Transverse colon (tissue), 4 donors: ENCODE results near the gene HECTD1. TPM values are rescaled to one million over a fixed set of nuclear protein-coding genes. Genes with fewer than 3 reads are reported as not detected.
"Not testable (repeated sequence)": the region's sequence is repeated elsewhere in the genome, so short reads cannot be mapped to it uniquely, and the experiment has no call there.

ENCODE experiments used
- DNase-seq: peaks from one replicate; pipeline ENCODE4 v3.0.0-alpha.2; 2019
- H3K27ac ChIP-seq, 4 donors: fragments of 200-600 bp; sonication (generic); 2 replicates each; pipeline ENCODE4 v1.5.1; 2016 to 2018; ENCODE audit warnings: inconsistent platforms in 4 of 4
- H3K27me3 ChIP-seq: fragments of 200-600 bp; sonication (generic); 2 replicates; pipeline ENCODE4 v1.5.1; 2017; ENCODE audit warnings: inconsistent platforms
- H3K36me3 ChIP-seq, 4 donors: fragments of 200-600 bp; sonication (generic); 2 replicates each; pipeline ENCODE4 v1.5.1; 2017 to 2019; ENCODE audit warnings: inconsistent platforms in 4 of 4
- H3K4me1 ChIP-seq, 4 donors: fragments of 200-600 bp; sonication (generic); 2 replicates each; pipeline ENCODE4 v1.5.1; 2017 to 2020; ENCODE audit warnings: inconsistent platforms in 4 of 4
- H3K4me3 ChIP-seq, 4 donors: fragments of 200-600 bp; sonication (generic); 1 replicate in 1 of 4; 2 replicates in 3 of 4; pipeline versions ENCODE4 v1.5.1 to v1.6.1; 2017 to 2019; ENCODE audit warnings: inconsistent platforms in 4 of 4
- H3K9me3 ChIP-seq, 2 donors: fragments of 200-600 bp; sonication (generic); 2 replicates each; pipeline ENCODE4 v1.5.1; 2017 to 2019; ENCODE audit warnings: inconsistent platforms in 2 of 2
- EP300 ChIP-seq: sonication (generic); formaldehyde crosslinking; IDR thresholded peaks from one replicate; pipeline ENCODE4 v1.6.1; 2017; ENCODE audit warnings: antibody characterized with exemption, low read depth
- POLR2A ChIP-seq: fragments of 450-650 bp; IDR thresholded peaks from one replicate; pipeline ENCODE4 v1.6.1; 2016; ENCODE audit warnings: antibody characterized with exemption, mild to moderate bottlenecking, moderate library complexity
- POLR2AphosphoS5 ChIP-seq, 3 donors: sonication (generic); formaldehyde crosslinking; IDR thresholded peaks; one replicate each; pipeline ENCODE4 v1.6.1; 2016; ENCODE audit warnings: antibody characterized with exemption in 3 of 3
- WGBS, 2 donors: methylation state at CpG; one replicate each; pipeline ENCODE4 v1.1.5; 2018; ENCODE audit warnings: low coverage in 1 of 2; 5-methylcytosine and 5-hydroxymethylcytosine counted together
- in situ Hi-C, 4 donors: fragments of 200-750 bp; cut with MboI; loops; one replicate each; pipeline versions ENCODE4 v1.15.0 to v1.15.1; 2017; ENCODE audit warnings: low sequenced_read_pairs in 3 of 4, low pct_ligation_motif_present in 1 of 4, low pct_unique_long_range_greater_than_20kb in 1 of 4
- intact Hi-C: fragments of 100-400 bp; cut with DNase I; formaldehyde crosslinking; loops from one replicate; pipeline ENCODE4 v1.15.1; 2023; ENCODE audit warnings: low total_unique reads
- total RNA-seq, 4 donors: library from RNA; depleted of rRNA; stranded (reverse); fragments of >200 nt; gene quantifications; one replicate each; pipeline ENCODE4 v1.1.0, GENCODE V29; 2016
- TF ChIP-seq, protein P1 (sequence below), 5 experiments: fragments of 200-600 bp in 3 of 5; fragments of 450-650 bp in 2 of 5; sonication (generic) in 3 of 5; IDR thresholded peaks; 1 replicate in 2 of 5; 2 replicates in 3 of 5; pipeline ENCODE4 v1.5.1; 2016 to 2017; ENCODE audit warnings: antibody characterized with exemption in 5 of 5, inconsistent platforms in 3 of 5, mild to moderate bottlenecking in 2 of 5, moderate library complexity in 1 of 5

HECTD1 gene
- total RNA-seq, 4 donors from 2014 or later = 111 to 237 (median 154) TPM

DNA sequence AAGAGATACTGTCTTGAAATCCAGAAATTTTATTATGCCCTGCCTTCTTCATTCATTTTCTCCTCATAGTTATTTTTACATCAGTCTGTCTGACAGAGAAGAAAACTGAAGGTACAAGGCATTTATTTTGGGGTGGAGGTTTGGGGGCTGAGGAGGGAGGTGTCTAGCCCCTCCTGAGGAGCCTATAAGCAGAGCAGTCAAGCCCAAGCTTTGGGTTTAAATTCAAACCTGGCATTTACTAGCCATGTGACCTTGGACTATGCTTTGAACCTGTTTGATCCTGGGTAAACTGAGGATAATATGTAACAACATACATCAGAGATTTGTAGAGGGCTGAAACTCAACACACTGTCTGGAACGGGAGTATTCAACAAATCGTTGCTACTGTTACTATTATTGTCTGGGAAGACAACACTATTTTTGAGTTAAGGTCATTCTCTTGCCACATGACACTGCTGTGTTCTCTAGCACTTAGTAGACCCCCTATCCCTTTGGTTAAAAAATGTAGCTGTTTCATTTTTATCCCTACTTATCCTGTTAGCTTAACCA, 115.4 kb downstream of the HECTD1 start:
- Histone ChIP-seq H3K4me1 (peaks cover 0 to 20% (median 13%) of the 10 kb centered on the region in 4 donors), H3K9me3 (no peaks in the 10 kb centered on the region), H3K27ac (peak overlapping the region in 1 of 4 donors; percentile 58), H3K4me3 (no peak overlapping the region), H3K36me3 (no peaks in the 10 kb centered on the region), H3K27me3 (no peaks in the 10 kb centered on the region)
- in situ Hi-C loops = loop anchor here in 1 of 4 donors (25.0 kb wide), 1 partner anchor 105 kb away; no protein-coding TSS in a partner anchor
- WGBS, 2 donors = 87 to 100% methylated on average over 2 of the region's 2 CpGs
- DNase-seq = no peak
- TF ChIP-seq POLR2A (no peak), POLR2AphosphoS5 (IDR thresholded peaks at IDR 0.05) (no peak), EP300 (no peak)
- TF ChIP-seq, protein P1, sequence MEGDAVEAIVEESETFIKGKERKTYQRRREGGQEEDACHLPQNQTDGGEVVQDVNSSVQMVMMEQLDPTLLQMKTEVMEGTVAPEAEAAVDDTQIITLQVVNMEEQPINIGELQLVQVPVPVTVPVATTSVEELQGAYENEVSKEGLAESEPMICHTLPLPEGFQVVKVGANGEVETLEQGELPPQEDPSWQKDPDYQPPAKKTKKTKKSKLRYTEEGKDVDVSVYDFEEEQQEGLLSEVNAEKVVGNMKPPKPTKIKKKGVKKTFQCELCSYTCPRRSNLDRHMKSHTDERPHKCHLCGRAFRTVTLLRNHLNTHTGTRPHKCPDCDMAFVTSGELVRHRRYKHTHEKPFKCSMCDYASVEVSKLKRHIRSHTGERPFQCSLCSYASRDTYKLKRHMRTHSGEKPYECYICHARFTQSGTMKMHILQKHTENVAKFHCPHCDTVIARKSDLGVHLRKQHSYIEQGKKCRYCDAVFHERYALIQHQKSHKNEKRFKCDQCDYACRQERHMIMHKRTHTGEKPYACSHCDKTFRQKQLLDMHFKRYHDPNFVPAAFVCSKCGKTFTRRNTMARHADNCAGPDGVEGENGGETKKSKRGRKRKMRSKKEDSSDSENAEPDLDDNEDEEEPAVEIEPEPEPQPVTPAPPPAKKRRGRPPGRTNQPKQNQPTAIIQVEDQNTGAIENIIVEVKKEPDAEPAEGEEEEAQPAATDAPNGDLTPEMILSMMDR (IDR thresholded peaks at IDR 0.05) = no peak
- intact Hi-C loops = no loop called here

DNA sequence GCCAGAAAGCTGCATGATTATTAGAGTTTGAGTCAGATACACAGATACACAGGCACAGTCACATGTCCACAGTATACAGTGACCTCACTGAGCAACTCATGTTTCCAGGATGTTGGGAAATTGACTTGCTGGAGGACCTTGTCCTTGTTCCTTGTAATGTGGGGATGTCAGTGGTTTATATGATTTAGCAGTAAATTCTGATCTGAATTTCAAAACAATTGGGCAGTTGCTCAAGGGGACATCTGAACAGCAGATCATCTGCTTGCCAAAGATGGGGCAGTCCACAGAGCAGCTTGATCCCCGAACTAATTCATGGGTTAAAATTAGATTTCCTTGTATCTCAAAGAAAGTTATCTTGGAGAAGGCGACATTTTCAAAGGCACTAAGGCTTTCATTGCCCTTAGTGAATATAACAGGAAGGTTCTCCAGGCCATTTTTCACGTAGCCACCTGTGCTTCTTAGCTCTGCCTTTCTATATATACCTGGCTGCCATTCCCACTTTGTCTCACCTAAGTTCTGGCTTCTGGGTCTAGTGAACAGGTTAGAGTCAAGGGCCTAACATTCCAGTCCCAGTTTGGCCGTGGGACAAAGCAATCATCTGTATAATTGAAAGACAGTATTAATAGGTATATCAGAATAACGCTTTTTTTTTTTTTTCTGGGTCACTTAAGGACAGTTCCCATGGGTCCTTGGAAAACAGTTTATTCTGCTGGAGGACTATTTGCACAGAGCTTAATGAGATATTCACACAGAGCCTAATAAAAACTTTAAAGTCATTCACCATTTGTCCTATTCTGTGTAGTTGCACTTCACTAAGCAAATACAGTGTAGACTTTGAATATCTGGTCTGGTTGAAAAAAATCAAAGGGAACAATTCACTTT, 116.5 kb downstream of the HECTD1 start:
- peak; percentile 20 for DNase-seq
- Histone ChIP-seq H3K9me3 (no peaks in the 10 kb centered on the region), H3K27ac (peak overlapping the region; percentile 46 to 81 (median 66)), H3K4me1 (peaks cover 0 to 20% (median 13%) of the 10 kb centered on the region in 4 donors), H3K36me3 (no peaks in the 10 kb centered on the region), H3K27me3 (no peaks in the 10 kb centered on the region), H3K4me3 (no peak overlapping the region)
- intact Hi-C loops (loop anchor here (1.0 kb wide), 1 partner anchor 35 kb away; no protein-coding TSS in a partner anchor), in situ Hi-C loops (loop anchor here in 1 of 4 donors (25.0 kb wide), 1 partner anchor 104 kb away; no protein-coding TSS in a partner anchor)
- TF ChIP-seq POLR2AphosphoS5 (IDR thresholded peaks at IDR 0.05) (peak in 2 of 3 donors; percentile 29 to 58), EP300 (no peak)
- WGBS, 2 donors = 79 to 89% methylated on average over 5 of the region's 5 CpGs

DNA sequence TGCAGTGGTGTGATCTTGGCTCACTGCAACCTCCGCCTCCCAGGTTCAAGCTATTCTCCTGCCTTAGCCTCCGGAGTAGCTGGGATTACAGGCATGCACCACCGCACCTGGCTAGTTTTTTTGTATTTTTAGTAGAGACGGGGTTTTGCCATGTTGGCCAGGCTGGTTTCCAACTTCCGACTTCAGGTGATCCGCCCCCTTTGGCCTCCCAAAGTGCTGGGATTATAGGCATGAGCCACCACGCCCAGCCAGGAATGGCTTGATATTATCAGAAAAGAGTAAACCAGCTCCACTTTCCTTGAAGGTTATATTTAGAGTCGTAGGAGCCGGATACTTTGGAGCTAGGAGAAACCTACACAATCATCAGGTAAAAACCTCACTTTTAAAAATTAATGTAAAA, 121.1 kb downstream of the HECTD1 start:
- 60 to 79% methylated on average over 8 to 9 of the region's 9 CpGs for WGBS, 2 donors
- peaks cover 0 to 14% (median 11%) of the 10 kb centered on the region in 4 donors for H3K4me1 ChIP-seq
- H3K36me3 ChIP-seq, H3K4me3 ChIP-seq, intact Hi-C loops, H3K27ac ChIP-seq, H3K9me3 ChIP-seq, H3K27me3 ChIP-seq, DNase-seq: not testable (repeated sequence)
- in situ Hi-C loops = loop anchor here in 3 of 4 donors (10.0 to 25.0 kb wide), 2 partner anchors 99 to 102 kb away; no protein-coding TSS in a partner anchor

DNA sequence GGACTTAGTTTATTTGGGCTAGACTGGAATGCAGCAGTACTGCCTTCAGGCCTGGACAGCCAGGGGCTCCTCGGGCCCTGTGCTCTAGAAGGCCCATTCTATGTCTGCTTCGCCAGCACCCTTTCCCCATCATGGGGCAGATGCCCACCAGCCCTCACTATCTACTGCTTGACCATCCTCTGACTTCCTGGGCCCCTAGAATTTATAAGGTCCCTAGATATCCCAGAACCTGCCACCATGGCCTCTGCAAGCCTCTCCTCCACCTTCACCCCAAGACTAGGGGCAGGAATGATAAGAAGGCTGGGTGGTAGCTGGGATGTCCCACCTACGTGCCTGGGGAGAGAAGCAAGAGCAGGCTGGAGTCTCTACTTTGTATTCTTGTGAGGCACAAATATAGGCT, 122.6 kb downstream of the HECTD1 start:
- Histone ChIP-seq H3K27ac (no peak overlapping the region), H3K4me1 (peaks cover 0 to 3% (median 0%) of the 10 kb centered on the region in 4 donors), H3K36me3 (no peaks in the 10 kb centered on the region), H3K4me3 (no peak overlapping the region), H3K27me3 (no peaks in the 10 kb centered on the region), H3K9me3 (no peaks in the 10 kb centered on the region)
- 100% methylated on average over 3 of the region's 3 CpGs; no CpG with 5 or more reads in 1 of the 2 donors for WGBS, 2 donors
- no peak for DNase-seq
- intact Hi-C loops (no loop called here), in situ Hi-C loops (loop anchor here in 3 of 4 donors (10.0 to 25.0 kb wide), 2 partner anchors 98 to 100 kb away; no protein-coding TSS in a partner anchor)
- TF ChIP-seq EP300 (no peak), POLR2A (no peak), POLR2AphosphoS5 (IDR thresholded peaks at IDR 0.05) (no peak)
- TF ChIP-seq, protein P1 (IDR thresholded peaks at IDR 0.05) = no peak

DNA sequence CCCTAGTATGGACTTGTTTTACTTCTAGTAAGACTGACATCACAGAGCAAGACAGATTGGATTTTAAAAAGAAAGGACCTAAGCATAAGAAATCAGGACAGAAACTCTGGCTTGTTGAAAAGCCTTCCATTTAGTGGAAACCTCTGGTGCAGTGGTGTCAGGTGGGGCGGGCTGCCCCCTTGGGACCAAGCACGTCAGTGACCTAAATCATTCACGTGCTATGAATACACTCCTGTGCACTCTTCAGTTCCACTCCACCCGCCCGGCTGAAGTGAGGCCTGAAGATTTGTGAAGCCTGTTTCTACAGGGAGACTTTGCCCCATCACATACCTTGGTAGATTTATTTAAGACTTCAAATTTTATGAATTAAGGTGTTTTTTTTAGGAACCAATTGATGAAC, 123.2 kb downstream of the HECTD1 start:
- TF ChIP-seq, protein P1 (IDR thresholded peaks at IDR 0.05) = no peak
- TF ChIP-seq POLR2A = no peak
- Histone ChIP-seq H3K27me3 (no peaks in the 10 kb centered on the region), H3K4me1 (peaks cover 0 to 3% (median 0%) of the 10 kb centered on the region in 4 donors), H3K27ac (peak overlapping the region in 1 of 4 donors; percentile 7), H3K9me3 (no peaks in the 10 kb centered on the region), H3K36me3 (no peaks in the 10 kb centered on the region), H3K4me3 (no peak overlapping the region)
- WGBS, 2 donors = 80% methylated on average over 5 of the region's 5 CpGs; no CpG with 5 or more reads in 1 of the 2 donors
- in situ Hi-C loops (loop anchor here in 3 of 4 donors (10.0 to 25.0 kb wide), 2 partner anchors 97 to 100 kb away; no protein-coding TSS in a partner anchor), intact Hi-C loops (loop anchor here (5.0 kb wide), 1 partner anchor 102 kb away; no protein-coding TSS in a partner anchor)
- no peak for DNase-seq
